Activated CD4-positive, alpha-beta T cell treated with anti-CD3 and anti-CD28 coated beads, Interleukin-2, amount 50 U/mL, for 48 hours (primary cell): ENCODE measurements around the gene ZNG1F.
A peak's percentile ranks its signal among the peaks of the same experiment; 100 is the strongest.
"Not testable (repeated sequence)": the region's sequence is repeated elsewhere in the genome, so short reads cannot be mapped to it uniquely, and the experiment has no call there.

Experiments
- DNase-seq, 2 experiments: peaks; one replicate each; pipeline ENCODE4 v3.0.0-alpha.2; 2020

Gene ZNG1F

GRCh38 chr9:41189217-41189616 is at the start of gene ZNG1F:
TSS of gene ZNG1F (minus strand) at chr9:41189317. CDS start at chr9:41189258, 59 bp downstream.
- not testable (repeated sequence) for DNase-seq

GRCh38 chr9:41237110-41237749 is 48.1 kb upstream of the ZNG1F start:
- DNase-seq = peak; percentile 60 to 65

- DNase-seq = not testable (repeated sequence)
Observed at GRCh38 chr9:41236486-41237109, 47.5 kb upstream of the ZNG1F start.

- DNase-seq = peak; percentile 33 to 46
Observed at GRCh38 chr9:41234811-41235805, 46.0 kb upstream of the ZNG1F start.

GRCh38 chr9:41234221-41234620 is 45.1 kb upstream of the ZNG1F start:
- not testable (repeated sequence) for DNase-seq

GRCh38 chr9:41232326-41232725 is 43.2 kb upstream of the ZNG1F start:
- DNase-seq = not testable (repeated sequence)

- DNase-seq = not testable (repeated sequence)
Observed at GRCh38 chr9:41230418-41230817, 41.3 kb upstream of the ZNG1F start.

GRCh38 chr9:41229408-41230401 is 40.6 kb upstream of the ZNG1F start:
- no peak for DNase-seq

- not testable (repeated sequence) for DNase-seq
Observed at GRCh38 chr9:41219831-41220230, 30.7 kb upstream of the ZNG1F start.

- DNase-seq = not testable (repeated sequence)
Observed at GRCh38 chr9:41188439-41188838, 678 bp downstream of the ZNG1F start.

- DNase-seq = not testable (repeated sequence)
Observed at GRCh38 chr9:41174994-41175393, 14.1 kb downstream of the ZNG1F start.

- DNase-seq = not testable (repeated sequence)
Observed at GRCh38 chr9:41150116-41150515, 39.0 kb downstream of the ZNG1F start.

- DNase-seq = not testable (repeated sequence)
Observed at GRCh38 chr9:41141878-41142277, 47.2 kb downstream of the ZNG1F start.

- not testable (repeated sequence) for DNase-seq
Observed at GRCh38 chr9:41128581-41128980, 60.5 kb downstream of the ZNG1F start, which contains the start of gene FOXD4L6. TSS of gene FOXD4L6 (minus strand) at chr9:41128681. CDS start at chr9:41128383, 298 bp downstream.

GRCh38 chr9:41126746-41127446 is 62.2 kb downstream of the ZNG1F start:
- DNase-seq = not testable (repeated sequence)

- DNase-seq = not testable (repeated sequence)
Observed at GRCh38 chr9:41125936-41126335, 63.2 kb downstream of the ZNG1F start.

- DNase-seq = not testable (repeated sequence)
Observed at GRCh38 chr9:41125109-41125658, 63.9 kb downstream of the ZNG1F start.

GRCh38 chr9:41124250-41125108 is 64.6 kb downstream of the ZNG1F start:
- DNase-seq = not testable (repeated sequence)

GRCh38 chr9:41123812-41124211 is 65.3 kb downstream of the ZNG1F start:
- not testable (repeated sequence) for DNase-seq

GRCh38 chr9:41123396-41123795 is 65.7 kb downstream of the ZNG1F start:
- not testable (repeated sequence) for DNase-seq
